Keratinocyte (primary cell): Measurements from ENCODE around the gene LCOR.

Source experiments
- EZH2 ChIP-seq: IDR thresholded peaks from one replicate; pipeline ENCODE4 v1.6.1; 2012; ENCODE audit warnings: inconsistent platforms, mild to moderate bottlenecking, low read length, moderate library complexity
- TF ChIP-seq, protein P1 (sequence below), 3 experiments: IDR thresholded peaks in 1 of 3; conservative IDR thresholded peaks in 1 of 3; optimal IDR thresholded peaks in 1 of 3; 2 replicates in 2 of 3; 3 replicates in 1 of 3; pipeline versions ENCODE3 to v1.5.1; 2011; ENCODE audit warnings: low read length in 3 of 3, mild to moderate bottlenecking in 3 of 3, moderate library complexity in 2 of 3, control low read depth in 1 of 3, inconsistent platforms in 1 of 3; ENCODE audit not compliant: insufficient read depth in 2 of 3; ENCODE audit errors: extremely low read depth in 1 of 3

- no peak for TF ChIP-seq EZH2
- TF ChIP-seq, protein P1, sequence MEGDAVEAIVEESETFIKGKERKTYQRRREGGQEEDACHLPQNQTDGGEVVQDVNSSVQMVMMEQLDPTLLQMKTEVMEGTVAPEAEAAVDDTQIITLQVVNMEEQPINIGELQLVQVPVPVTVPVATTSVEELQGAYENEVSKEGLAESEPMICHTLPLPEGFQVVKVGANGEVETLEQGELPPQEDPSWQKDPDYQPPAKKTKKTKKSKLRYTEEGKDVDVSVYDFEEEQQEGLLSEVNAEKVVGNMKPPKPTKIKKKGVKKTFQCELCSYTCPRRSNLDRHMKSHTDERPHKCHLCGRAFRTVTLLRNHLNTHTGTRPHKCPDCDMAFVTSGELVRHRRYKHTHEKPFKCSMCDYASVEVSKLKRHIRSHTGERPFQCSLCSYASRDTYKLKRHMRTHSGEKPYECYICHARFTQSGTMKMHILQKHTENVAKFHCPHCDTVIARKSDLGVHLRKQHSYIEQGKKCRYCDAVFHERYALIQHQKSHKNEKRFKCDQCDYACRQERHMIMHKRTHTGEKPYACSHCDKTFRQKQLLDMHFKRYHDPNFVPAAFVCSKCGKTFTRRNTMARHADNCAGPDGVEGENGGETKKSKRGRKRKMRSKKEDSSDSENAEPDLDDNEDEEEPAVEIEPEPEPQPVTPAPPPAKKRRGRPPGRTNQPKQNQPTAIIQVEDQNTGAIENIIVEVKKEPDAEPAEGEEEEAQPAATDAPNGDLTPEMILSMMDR (optimal IDR thresholded peaks at IDR 0.05 in 1 of 3, IDR thresholded peaks at IDR 0.05 in 1 of 3, conservative IDR thresholded peaks at IDR 0.05 in 1 of 3; ENCODE audit: extremely low read depth in 1 of 3, insufficient read depth in 2 of 3, low read length in 3 of 3), result no peak
These were observed 25.4 kb downstream of the LCOR start for GRCh38 chr10:96857301-96858012.
